HepG2 (cell line): Measurements from ENCODE around the gene FLAD1. TPM values are rescaled to one million over a fixed set of nuclear protein-coding genes. Genes with fewer than 3 reads are reported as not detected.

Source experiments
- NR2F6 ChIP-seq, 2 experiments: IDR thresholded peaks; 2 replicates each; pipeline ENCODE4 v1.6.1; 2016; ENCODE audit warnings: antibody characterized with exemption in 1 of 2, mild to moderate bottlenecking in 1 of 2
- SNAPC5 ChIP-seq: sonication (generic); formaldehyde crosslinking; IDR thresholded peaks from 2 replicates; pipeline ENCODE4 v1.8.1; 2023; ENCODE audit warnings: mild to moderate bottlenecking, missing genetic modification reagents, borderline replicate concordance
- TCF12 ChIP-seq, 2 experiments: fragments of 450-650 bp in 1 of 2; sonication (generic) in 1 of 2; formaldehyde crosslinking in 1 of 2; IDR thresholded peaks; 2 replicates each; pipeline versions ENCODE4 v1.6.1 to v1.8.0; 2017 to 2022; ENCODE audit warnings: antibody characterized with exemption in 1 of 2, mild to moderate bottlenecking in 1 of 2, missing genetic modification reagents in 1 of 2, moderate library complexity in 1 of 2
- YEATS4 ChIP-seq: sonication (generic); formaldehyde crosslinking; IDR thresholded peaks from 2 replicates; pipeline ENCODE4 v1.4.0; 2020; ENCODE audit warnings: missing genetic modification reagents, borderline replicate concordance
- ZBTB3 ChIP-seq: sonication (generic); formaldehyde crosslinking; IDR thresholded peaks from 2 replicates; pipeline ENCODE4 v1.4.0; 2020; ENCODE audit warnings: low read depth, mild to moderate bottlenecking, moderate library complexity, missing genetic modification reagents, borderline replicate concordance
- ZBTB43 ChIP-seq: sonication (generic); formaldehyde crosslinking; conservative IDR thresholded peaks from 2 replicates; pipeline ENCODE4 v1.4.0; 2020; ENCODE audit warnings: missing genetic modification reagents
- ZFAT ChIP-seq: sonication (generic); formaldehyde crosslinking; conservative IDR thresholded peaks from 2 replicates; pipeline ENCODE4 v1.8.1; 2023; ENCODE audit warnings: missing genetic modification reagents, inconsistent platforms
- ZNF326 ChIP-seq: sonication (generic); formaldehyde crosslinking; IDR thresholded peaks from 2 replicates; pipeline ENCODE4 v1.4.0; 2020; ENCODE audit warnings: missing genetic modification reagents, borderline replicate concordance
- ZNF543 ChIP-seq: sonication (generic); formaldehyde crosslinking; IDR thresholded peaks from 2 replicates; pipeline ENCODE4 v1.4.0; 2020; ENCODE audit warnings: mild to moderate bottlenecking, missing genetic modification reagents
- ZNF619 ChIP-seq: sonication (generic); formaldehyde crosslinking; IDR thresholded peaks from 2 replicates; pipeline ENCODE4 v1.4.0; 2020; ENCODE audit warnings: mild to moderate bottlenecking, missing genetic modification reagents
- ZNF788 ChIP-seq: sonication (generic); formaldehyde crosslinking; IDR thresholded peaks from 2 replicates; pipeline ENCODE4 v1.5.0; 2020; ENCODE audit warnings: mild to moderate bottlenecking, missing genetic modification reagents, borderline replicate concordance
- ZSCAN25 ChIP-seq: sonication (generic); formaldehyde crosslinking; IDR thresholded peaks from 2 replicates; pipeline ENCODE4 v1.8.0; 2022; ENCODE audit warnings: mild to moderate bottlenecking, missing genetic modification reagents
- ZUFSP ChIP-seq: sonication (generic); formaldehyde crosslinking; IDR thresholded peaks from 2 replicates; pipeline ENCODE4 v1.9.0; 2021; ENCODE audit warnings: missing genetic modification reagents, mild to moderate bottlenecking, borderline replicate concordance
- polyA plus RNA-seq, 8 experiments: library from polyadenylated mRNA; depleted of rRNA in 3 of 8; stranded (reverse) in 7 of 8; unstranded in 1 of 8; fragments of >200 nt; fragmentation: Illumina TruSeq in 4 of 8; extraction: Trizol in 4 of 8; gene quantifications; 2 replicates each; pipeline versions ENCODE4 v1.2.1 to v1.2.3, GENCODE V29; 2011 to 2016; ENCODE audit warnings: low read depth in 4 of 8, missing spikeins in 1 of 8, mixed read lengths in 1 of 8; ENCODE audit not compliant: insufficient read depth in 1 of 8
- total RNA-seq, 5 experiments: library from RNA; depleted of rRNA; stranded (reverse); fragments of >200 nt; fragmentation: Illumina TruSeq; extraction: Trizol; gene quantifications; 2 replicates each; pipeline ENCODE4 v1.2.3, GENCODE V29; 2016; ENCODE audit warnings: low read depth in 1 of 5
- TF ChIP-seq, protein P1 (sequence below): sonication (generic); IDR thresholded peaks from 2 replicates; pipeline ENCODE4 v1.6.1; 2016; ENCODE audit warnings: low read depth, borderline replicate concordance
- TF ChIP-seq, protein P2 (sequence below): sonication (generic); formaldehyde crosslinking; IDR thresholded peaks from 2 replicates; pipeline ENCODE4 v1.4.0; 2020; ENCODE audit warnings: mild to moderate bottlenecking, missing genetic modification reagents

The FLAD1 gene
- total and polyA plus RNA-seq, 2 of the 13 experiments (the other 11 are each of a cell fraction or from before 2014, with no cell fraction given), result 25.9 to 32.8 TPM

DNA sequence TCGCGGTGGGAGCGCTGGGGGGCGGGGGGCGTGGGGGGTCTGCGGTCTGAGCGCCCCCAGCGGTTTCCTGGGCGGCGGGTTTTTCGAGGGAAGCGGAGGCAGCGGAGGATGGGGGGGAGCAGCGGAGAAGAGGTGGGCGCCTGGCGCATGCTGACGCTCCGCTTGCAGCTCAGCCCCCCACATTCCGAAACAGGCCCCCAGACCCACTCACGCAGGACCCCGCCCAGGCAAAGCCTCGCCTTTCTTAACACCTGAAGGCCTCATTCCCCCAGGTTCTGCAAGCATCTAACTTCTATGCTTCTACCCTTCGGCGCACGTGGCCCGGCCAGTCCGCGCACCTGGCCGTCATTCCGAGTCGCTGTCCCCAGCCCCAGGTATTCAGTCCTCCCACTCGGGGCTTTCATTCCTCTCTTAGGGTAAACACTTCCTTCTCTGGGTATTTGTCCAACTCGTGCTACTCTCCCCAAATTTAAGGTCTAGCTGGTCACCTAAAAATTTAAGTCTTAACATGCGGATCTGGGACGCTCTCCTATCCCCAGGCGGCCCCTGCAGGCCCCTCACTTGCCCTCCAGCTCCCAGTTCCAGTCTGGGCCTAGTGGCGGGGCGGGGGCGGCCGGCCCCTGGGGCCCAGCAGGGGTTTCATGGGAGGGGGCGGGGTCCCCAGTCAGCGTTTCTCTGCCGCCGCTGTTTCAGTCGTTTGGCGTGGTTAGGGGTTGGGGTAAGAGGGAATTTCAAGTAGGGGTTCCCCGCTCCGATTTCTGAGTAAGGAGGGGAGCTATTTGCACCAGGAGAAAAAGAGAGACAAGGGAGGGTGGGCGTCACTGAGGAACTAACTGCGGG, 16.6 kb downstream of the FLAD1 start (continued):
- peak; percentile 28; the same call in 1 of the 2 replicates for TF ChIP-seq NR2F6 (IDR thresholded peaks at IDR 0.05)
- 0 out of 2 replicates have a peak, but pooled peaks have one; percentile 6 for TF ChIP-seq NR2F6 (CRISPR knock-in tag; IDR thresholded peaks at IDR 0.05)
- no peak for TF ChIP-seq ZUFSP (CRISPR knock-in tag)
- TF ChIP-seq, protein P1, sequence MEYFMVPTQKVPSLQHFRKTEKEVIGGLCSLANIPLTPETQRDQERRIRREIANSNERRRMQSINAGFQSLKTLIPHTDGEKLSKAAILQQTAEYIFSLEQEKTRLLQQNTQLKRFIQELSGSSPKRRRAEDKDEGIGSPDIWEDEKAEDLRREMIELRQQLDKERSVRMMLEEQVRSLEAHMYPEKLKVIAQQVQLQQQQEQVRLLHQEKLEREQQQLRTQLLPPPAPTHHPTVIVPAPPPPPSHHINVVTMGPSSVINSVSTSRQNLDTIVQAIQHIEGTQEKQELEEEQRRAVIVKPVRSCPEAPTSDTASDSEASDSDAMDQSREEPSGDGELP, result no peak
- TF ChIP-seq ZSCAN25 (CRISPR knock-in tag), result no peak; the same call in 1 of the 2 replicates
- TF ChIP-seq ZFAT, result no peak
- no peak for TF ChIP-seq TCF12 (IDR thresholded peaks at IDR 0.05)
- TF ChIP-seq TCF12 (CRISPR knock-in tag; IDR thresholded peaks at IDR 0.05), result no peak
- no peak for TF ChIP-seq ZNF788 (CRISPR knock-in tag)
- TF ChIP-seq ZNF543 (CRISPR knock-in tag), result no peak
- TF ChIP-seq SNAPC5 (CRISPR knock-in tag), result no peak
- TF ChIP-seq, protein P2, sequence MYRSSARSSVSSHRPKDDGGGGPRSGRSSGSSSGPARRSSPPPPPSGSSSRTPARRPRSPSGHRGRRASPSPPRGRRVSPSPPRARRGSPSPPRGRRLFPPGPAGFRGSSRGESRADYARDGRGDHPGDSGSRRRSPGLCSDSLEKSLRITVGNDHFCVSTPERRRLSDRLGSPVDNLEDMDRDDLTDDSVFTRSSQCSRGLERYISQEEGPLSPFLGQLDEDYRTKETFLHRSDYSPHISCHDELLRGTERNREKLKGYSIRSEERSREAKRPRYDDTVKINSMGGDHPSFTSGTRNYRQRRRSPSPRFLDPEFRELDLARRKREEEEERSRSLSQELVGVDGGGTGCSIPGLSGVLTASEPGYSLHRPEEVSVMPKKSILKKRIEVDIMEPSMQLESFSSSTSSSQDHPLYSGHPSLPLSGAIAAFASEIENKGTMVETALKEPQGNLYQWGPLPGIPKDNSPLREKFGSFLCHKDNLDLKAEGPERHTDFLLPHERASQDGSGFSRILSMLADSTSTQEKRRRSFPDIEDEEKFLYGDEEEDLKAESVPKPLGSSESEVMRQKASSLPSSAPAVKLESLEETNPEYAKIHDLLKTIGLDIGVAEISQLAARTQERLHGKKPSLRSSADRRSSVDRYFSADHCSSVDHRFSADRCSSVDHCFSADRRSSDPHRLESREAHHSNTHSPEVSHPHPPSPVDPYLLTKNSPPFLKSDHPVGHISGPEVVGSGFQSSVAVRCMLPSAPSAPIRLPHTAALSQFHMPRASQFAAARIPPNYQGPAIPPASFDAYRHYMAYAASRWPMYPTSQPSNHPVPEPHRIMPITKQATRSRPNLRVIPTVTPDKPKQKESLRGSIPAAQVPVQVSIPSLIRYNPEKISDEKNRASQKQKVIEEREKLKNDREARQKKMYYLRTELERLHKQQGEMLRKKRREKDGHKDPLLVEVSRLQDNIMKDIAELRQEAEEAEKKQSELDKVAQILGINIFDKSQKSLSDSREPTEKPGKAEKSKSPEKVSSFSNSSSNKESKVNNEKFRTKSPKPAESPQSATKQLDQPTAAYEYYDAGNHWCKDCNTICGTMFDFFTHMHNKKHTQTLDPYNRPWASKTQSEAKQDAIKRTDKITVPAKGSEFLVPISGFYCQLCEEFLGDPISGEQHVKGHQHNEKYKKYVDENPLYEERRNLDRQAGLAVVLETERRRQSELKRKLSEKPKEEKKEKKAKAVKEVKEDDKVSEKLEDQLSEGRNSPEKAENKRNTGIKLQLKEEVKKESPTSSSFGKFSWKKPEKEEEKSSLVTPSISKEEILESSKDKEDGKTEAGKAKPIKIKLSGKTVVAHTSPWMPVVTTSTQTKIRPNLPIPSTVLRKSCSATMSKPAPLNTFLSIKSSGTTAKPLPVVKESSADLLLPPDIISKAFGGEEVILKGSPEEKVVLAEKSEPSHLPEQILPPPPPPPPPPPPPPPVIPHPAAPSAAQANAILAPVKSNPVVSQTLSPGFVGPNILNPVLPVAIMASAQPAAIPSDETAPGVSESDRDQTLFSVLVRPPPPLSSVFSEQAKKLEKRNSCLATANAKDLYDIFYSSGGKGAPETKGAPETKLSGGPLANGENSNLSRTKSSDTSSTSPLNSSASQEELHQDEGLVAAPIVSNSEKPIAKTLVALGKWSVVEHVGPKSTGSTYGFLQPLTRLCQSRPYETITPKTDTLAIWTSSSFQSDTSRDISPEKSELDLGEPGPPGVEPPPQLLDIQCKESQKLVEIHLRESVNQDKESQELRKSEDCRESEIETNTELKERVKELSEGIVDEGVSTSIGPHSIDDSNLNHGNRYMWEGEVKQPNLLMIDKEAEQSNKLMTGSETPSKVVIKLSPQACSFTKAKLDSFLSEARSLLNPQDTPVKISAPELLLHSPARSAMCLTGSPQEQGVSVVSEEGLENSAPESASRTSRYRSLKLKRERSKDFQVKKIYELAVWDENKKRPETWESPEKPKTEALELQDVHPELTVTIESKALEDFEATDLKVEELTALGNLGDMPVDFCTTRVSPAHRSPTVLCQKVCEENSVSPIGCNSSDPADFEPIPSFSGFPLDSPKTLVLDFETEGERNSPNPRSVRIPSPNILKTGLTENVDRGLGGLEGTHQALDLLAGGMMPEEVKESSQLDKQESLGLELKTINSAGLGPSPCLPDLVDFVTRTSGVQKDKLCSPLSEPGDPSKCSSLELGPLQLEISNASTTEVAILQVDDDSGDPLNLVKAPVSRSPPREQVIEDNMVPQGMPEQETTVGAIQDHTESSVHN (CRISPR knock-in tag), result no peak
- TF ChIP-seq ZNF619 (CRISPR knock-in tag), result no peak
- TF ChIP-seq ZBTB3, result 0 out of 2 replicates have a peak, but pooled peaks have one; percentile 11
- TF ChIP-seq YEATS4 (CRISPR knock-in tag), result no peak; the same call in 1 of the 2 replicates
- TF ChIP-seq ZNF326, result no peak
- TF ChIP-seq ZBTB43 (CRISPR knock-in tag), result no peak
